HG03342 (cell line): Measurements from ENCODE around the gene DLK1.

ENCODE experiments used
- ATAC-seq: cut with Tn5 transposase; IDR thresholded peaks from one replicate; pipeline ENCODE4 v1.9.1; 2021; ENCODE audit warnings: mild to moderate bottlenecking, moderate library complexity; ENCODE audit not compliant: unreplicated experiment

The DLK1 gene

DNA sequence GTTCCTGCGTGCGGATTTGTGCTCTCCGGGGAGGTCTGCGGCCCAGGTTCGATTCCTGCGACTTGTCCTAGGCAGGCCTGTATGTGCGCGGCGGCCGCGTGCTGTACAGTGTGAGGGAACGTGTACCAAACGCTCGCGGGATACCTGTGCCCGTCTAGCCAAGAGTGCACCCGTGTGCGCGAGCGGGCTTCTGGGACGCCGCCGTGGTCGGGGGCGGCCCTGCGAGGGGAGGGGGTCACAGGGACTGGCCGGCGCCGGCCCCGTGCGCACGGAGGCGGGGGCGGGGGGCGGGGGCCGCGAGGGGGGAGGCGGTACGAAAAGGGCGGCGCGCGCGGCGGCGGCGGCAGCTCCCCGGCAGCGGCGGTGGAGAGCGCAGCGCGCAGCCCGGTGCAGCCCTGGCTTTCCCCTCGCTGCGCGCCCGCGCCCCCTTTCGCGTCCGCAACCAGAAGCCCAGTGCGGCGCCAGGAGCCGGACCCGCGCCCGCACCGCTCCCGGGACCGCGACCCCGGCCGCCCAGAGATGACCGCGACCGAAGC, at the start of gene DLK1:
Gene DLK1 (plus strand): TSS at position 343 of the 536 bp plus-strand sequence. CDS start 177 bp downstream, at position 520.
- ATAC-seq: no peak

DNA sequence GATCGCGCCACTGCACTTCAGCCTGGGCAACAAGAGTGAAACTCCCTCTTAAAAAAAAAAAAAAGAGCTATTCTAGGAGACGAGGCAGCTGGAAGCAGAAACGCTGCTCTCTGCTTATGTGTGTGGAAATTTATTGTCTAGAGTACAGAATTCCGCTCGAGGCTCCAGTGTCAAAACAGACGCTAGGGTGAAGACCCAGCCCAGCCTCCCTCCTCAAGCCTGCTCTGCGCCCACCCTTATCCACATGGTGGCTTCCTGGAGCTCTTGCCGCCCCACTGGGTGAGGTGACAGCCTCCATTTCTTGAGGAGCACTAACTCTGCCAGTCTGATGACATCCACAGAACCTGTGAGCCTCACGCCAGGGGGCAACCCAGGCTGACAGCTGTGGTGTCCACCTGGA, 49.5 kb upstream of the DLK1 start:
- ATAC-seq: no peak

DNA sequence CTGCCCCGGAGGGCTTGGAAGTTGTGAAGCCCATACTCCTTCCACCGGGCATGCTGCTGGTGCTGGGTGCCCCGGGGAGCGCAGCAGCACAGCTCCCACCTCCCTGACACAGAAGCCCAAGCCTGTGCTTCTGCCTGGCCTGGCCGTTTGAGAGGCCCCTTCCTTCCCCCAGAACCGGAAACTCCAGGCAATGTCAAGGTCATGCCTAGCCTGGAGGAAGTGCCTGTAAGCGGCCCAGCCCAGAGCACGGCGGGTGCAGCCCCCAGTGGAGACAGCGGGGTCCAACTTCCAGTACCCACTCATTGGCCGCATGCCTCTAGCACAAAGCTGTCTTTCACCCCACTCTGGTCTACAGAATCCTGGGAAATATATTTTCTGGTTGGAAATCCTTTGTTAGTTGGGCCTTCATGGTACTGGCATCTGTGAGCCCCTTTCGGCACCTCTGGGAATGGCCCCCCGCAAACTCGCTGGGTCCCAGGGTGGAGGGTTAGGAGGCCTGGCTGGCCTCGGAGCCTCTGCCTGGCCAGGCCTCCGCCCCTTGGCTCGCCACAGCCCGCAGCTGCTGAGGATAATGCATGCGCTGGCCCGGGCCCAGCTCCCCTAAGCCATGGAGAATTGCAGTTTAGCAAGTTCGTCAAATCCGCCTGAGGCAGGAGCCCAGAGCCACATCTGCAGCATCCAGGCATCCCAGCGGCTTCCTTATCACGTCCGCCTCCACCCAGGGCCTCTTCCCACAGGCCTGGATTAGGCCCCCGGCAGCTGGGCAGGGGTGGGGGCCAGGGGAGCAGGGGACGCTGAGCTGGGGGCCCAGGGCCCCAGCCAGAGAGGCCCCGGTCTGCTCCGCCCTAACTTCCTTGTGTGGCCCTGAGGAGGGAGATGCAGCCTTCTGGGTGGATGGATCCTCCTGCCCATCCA, 48.9 kb upstream of the DLK1 start:
- ATAC-seq: no peak

DNA sequence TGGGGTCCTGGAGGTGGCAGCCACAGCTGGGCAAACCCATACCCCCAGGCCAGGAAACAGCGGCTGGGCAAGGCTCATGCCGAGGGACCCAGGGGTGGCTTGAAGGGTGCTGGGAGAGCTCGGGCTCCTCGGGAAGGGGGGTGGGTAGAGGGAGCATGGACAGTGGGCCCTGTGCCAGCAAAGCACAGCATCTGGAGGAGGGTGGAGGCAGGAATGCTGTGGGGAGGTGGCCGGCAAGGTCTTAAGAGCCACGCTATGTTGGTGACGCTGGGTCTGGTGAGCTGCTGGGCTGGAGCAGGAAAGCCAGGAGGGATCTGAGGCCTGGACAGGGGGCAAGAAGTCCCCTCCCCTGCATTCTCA, 48.2 kb upstream of the DLK1 start:
- ATAC-seq: no peak

DNA sequence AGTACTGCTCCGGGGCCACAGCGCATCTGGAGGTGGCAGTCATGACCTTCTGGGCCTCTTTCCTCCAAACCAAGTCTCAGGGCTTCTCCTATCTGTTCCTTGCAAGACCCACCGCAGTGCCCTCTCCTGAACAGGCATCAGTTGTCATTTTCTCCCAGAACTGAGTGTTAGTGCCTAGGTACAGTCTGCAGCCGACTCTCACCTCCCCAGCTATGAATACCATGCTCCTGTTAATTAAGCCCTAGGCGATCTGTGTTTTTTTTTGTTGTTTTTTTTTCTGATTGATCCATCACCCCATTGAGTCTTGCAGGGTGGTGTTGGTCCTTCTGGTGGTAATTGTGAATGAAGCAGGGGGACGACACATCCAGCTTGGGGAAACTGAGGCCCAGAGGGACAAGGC, 47.5 kb upstream of the DLK1 start:
- no peak for ATAC-seq

DNA sequence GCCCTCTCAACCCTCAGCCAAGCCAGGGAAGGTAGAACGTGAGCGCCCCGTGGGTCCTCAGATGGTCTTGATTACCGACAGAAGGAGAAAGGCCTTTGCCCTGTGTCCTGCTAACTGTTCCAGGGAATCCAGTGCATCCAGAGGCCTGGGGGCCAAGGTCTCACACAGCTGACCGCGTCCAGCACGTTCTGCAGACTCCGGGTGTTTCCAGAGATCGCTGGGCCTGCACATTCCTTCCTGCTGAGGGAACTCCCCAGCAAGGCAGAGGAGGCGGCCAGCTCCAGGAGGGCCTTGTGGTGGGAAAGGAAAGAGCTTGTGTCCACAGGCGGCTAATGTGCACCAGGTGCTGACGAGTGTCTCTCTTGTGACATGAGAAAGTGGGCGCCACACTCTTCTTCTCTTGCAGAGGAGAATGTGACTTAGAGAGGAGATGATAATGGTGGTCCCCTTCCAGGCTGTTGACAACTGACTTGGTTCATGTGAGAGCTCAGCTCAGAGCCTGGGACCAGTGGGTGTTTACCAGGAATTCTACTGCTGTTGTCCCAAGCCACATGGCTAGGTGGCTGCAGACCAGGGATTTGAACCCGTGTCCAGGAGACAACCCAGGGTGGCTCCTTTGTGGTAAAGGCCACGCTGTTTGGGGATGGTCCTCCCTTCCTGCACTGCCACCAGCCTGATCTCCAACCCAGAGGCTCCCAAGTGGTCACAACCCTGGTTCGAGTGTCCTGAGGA, 46.8 kb upstream of the DLK1 start:
- no peak for ATAC-seq

DNA sequence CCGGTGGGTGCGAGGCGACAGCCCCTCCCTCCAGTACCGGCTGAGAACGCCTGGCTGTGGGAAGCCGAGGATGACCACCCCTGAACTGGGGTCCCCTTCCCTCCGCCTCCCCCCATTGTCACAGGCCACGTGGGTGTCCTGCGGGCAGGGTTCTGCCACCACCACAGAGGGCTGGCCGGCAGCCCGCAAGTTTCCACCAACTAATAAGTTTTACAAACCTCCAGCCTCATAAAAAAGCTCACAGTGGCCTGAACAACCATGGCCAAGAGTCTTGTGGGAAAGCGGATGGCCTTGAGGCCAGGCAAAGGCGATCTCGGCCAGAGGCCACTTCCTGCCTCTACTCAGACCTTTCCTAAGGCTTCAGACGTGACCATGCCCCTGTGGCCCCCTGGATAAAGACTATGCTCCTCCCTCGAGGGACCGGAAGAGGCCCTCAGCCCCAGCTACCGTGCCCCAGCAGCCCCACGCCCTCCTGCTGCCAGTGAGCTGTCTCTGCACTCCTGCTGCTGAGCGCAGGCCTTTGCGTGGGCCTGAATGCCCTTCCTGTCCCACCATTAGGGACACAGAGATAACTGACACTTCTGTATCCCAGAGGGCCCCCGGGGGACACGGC, 46.1 kb upstream of the DLK1 start:
- ATAC-seq: no peak

DNA sequence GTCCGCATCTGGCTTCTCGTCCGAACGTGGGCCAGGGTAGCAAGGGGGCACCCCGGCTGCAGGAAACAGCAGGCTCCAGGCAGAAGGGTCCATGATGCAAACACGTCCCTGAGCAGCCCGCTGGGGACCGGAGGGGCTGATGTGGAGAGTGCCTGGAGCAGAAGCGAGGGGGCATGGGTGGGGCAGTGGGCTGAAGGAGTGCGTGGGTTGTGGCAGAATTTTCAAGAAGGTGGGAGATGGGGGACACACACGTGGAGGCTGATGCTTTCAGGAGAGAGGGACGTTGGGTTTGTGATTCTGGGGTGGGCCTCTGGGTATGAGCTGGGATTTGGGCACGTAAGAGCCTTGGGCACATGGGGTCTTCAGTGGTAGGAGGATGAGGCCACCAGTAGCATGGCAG, 45.6 kb upstream of the DLK1 start:
- ATAC-seq: no peak

DNA sequence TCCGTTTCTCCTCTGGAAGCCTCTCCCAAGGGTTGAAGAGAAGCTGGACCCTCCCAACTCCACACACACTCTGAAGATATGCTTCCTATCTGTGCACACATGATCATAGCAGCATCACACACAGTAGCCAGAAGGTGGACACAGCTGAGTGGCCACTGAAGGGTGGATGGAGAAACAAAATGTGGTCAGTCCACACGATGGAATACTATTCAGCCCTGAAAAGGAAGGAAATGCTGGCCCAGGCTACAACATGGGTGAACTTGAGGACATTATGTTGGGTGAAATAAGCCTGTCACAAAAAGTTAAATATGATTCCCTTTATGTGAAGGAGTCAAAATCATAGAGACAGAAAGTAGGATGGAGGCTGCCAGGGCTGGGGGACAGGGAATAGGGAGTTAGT, 43.9 kb upstream of the DLK1 start:
- ATAC-seq: no peak

DNA sequence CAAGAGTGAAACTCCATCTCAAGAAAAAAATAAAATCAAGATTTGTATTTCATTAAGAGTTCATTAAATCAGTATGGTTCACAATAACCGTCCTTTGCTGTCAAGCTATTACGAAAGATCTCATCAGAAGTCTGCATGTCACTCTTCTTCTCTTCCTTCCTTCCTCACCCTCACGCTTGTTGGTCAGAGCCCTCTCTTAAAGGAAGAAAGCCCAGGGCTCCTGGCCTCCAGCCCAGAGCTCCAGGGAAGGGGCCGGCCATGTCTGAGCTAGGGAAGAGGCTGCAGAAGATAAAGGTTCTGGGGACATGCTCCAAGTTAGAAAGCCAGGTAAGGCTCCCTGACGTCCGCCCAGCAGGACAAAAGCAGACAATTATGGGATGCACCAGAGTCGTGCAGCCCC, 43.1 kb upstream of the DLK1 start:
- ATAC-seq: no peak

DNA sequence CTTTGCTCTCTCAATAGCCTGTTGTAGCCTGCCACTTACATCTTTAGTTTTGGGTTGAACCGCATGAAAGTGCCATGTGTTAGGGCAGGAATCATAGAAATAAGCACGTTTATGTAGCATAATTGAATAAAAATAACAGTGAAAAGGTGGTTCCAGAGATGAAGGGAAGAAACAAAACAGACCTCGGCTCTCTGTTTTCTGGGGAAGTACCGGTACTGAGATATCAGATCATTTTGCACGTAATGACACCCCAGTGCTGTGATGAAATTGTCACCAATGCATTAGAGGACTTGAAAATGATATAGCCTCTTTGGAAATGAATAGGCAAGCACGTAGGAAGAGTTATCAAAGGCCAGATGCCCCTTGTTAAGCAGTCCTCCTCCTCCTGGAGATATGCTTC, 42.5 kb upstream of the DLK1 start:
- no peak for ATAC-seq

DNA sequence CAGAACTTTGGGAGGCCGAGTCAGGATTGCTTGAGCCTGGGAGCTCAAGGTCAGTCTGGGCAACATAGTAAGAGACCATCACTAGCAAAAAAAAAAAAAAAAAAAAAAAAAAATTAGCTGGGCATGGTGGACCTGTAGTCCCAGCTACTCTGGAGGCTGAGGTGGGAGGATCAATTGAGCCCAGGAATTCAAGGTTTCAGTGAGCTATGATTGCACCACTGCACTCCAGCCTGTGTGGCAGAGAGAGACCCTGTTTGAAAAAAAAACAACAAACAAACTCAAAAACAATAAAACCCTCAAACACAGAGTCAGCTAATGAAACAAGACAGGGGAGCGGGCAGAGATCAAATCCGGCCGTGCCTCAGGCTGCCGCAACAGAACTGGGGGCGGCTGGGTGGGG, 41.7 kb upstream of the DLK1 start:
- no peak for ATAC-seq

DNA sequence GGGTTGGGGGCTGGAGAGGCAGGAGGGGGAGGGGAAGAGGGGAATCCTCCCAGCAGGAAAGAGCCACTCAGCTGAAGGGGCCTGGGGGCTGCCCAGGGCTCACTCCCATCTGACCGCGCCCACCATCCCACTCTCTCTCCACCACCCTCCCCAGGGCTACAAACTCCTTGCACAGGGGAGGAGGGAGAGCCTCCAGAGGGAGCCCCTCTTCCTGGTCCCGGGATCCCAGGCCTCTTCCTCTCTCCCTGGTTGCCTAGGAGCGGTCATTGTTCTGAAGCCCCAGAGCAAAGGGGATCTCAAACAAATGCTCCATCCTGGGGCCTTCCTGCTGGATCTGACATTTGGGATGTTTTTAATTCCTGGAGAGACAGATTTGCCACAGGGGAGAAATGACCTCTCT, 39.8 kb upstream of the DLK1 start:
- no peak for ATAC-seq

DNA sequence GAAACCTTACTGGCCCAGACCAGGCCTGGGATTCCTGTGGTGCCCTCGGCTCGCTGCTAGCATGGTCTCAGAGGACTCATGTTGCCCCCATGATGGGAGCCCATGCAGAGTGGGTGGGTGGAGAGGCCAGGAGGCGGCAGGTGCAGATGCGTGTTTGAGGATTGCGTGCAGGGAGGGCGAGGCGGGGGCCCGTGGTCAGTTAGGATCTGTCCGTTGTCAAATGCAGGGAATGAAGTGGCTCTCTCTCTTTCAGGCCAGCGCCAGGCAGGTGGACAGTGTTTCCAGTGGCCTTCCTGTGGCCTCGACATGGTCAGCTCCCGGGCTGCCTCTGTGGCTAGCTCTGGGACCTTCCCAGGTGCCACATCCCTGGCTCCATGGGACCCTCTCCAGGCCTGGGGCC, 39.3 kb upstream of the DLK1 start:
- ATAC-seq: no peak

DNA sequence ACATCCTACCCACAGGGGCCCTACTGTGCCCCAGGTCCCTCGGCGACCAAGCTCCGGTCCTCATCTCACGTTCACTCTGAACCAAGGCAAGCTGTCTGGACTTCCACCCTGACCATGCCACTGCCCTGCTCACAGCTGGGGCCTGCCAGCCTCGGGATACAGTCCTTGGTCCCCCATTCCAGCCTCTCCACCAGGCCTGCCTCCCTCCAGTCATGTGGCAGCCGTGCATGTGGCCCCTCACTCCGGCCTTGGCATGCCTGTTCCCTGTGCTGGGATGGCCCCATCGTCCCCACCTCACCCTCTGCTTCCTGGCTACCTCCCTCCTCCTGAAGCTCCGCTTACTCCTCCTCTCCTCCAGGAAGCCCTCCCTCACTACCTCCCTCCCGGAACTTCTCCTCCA, 38.6 kb upstream of the DLK1 start:
- no peak for ATAC-seq

DNA sequence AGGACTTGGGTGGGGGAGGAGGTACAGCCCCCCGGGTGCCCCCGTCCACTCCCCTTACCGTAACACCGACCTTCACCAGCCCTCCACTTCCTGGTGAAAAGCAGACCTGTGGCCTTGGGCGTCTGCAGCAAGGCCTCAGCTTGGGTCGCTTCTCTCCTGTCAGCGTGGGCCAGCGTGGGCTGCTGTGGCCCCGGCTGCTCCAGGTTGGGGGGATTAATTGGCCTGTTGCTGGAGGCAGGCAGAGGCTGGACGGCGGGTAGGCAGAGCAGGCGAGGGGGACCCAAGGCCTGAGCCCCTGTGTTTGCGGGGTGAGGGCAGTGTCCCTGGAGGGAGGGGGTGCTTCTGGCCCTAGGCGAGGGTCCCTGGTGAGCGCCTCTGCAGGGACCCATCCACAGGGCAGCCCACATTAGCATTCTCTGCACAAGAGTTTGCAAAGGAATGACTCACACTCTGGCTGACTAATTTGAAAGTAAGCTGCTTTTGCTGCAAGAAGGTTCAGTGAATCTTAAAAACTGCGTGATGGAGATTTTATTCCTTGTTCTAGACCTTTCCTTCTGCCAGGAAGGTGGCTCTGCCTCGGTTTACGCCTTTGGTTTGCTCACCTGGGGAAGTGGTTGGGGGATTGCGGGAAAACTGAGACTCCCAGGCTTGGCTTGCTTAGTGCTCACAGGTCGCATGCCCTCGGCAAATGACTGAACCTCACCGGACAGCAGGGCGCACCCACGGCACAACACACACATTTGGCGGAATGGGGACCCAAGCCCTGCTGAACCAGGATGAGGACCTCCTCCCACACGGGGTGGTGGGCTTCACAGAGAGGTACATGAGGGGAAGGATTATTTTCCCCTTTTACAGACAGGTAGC, 37.9 kb upstream of the DLK1 start:
- no peak for ATAC-seq

DNA sequence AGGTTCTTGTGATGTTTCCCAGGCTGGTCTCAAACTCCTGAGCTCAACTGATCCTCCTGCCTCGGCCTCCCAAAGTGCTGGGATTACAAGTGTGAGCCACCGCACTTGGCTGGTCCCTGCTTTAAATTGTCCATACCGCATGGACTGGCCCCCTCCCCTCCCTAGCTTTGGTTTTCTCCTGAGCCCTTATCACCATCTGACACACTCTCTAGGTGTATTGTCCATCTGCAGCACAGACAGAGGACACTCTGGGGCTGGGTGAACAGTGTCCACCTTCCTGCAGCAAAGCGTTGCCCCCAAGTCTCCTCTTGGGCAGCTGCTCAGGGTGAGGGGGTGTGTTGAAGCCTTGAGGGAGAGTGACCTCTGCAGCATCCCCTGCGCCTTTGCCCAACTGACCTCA, 36.0 kb upstream of the DLK1 start:
- ATAC-seq: no peak

DNA sequence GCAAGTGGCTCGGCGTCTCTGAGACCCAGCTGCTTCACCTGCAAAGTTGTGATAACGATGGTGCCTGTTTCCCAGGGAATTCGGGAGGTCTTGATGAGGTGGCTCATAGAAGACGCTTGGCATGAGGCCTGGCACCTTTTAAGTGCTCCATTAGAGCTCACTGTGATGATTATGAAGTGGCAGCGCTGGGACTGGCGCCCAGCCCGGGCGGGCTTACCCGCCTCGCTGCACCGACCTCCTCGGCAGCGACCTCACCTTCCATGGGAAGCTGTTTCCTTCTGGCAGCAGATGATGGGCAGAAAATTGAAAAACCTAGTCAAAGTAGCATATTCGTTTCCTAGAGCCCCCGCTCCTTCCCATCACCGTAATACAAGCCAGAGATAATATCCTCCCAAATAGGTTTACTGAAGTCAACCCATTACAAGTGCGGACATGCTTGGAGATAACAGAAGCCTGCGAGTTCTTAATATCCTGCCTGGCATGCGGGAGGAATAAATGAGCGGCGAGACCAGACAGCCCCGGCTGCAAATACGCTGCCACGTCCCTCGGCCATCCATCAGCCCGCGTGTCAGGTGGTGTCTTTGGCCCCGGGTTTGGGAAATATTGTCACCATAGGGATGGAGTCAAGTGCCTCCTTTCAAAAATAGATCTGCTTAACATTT, 35.2 kb upstream of the DLK1 start:
- ATAC-seq: no peak

DNA sequence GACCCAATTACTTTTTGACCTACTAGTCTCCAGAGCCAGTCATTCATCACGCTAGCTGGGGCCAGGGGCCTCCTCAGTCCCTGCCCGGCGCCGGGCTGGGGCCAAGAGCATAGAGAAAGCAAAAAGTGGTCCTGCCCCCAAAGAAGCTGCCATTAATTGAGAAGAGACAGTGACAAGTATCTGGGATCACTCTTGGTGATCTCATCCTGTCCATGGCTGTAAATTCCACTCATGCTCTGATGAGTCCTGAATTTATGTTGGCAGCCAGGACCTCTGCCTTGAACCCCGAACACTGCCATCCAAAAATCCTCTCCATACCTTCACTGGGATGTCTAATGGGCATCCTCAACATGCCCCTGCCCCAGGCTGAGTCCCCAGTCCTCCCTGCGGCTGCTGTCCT, 34.4 kb upstream of the DLK1 start:
- no peak for ATAC-seq

DNA sequence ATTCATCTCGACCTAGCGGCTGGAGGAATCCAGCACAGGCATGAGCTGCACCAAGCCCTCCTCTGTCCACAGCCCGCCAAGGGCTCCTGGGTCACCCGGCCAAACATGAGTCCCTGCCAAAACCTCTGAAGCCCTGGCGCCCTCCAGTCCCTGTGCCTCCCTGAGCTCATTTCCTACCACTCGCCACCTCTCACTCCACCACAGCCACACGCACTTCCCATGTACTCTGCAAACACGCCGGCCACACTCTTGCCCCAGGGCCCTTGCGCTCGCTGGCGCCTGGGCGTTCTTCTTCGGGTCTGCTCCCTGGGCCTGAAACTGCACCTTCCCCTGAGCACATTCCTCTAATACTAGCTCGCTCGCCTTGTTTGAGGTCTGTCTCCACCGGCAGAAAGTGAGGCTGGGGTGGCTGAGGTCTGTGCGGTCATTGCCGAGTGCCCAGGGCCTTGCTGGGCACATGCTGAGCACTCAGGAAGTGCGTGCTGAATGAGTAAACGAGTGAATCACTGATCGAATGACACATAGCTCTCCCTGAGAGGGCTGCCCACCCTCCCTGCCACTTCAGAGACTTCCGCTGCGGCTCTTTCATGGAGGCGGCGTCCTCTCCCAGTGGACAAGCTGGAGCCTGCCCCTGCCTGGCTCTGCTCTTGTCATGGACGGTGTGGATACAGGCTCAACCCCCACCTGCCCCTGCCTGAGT, 33.7 kb upstream of the DLK1 start:
- no peak for ATAC-seq
